IgD-negative memory B cell (primary cell): Measurements from ENCODE around the gene SLBP. TPM values are rescaled to one million over a fixed set of nuclear protein-coding genes. Genes with fewer than 3 reads are reported as not detected.
A peak's percentile ranks its signal among the peaks of the same experiment; 100 is the strongest.

Experiments
- H3K27ac Mint-ChIP-seq, 3 donors: one replicate each; pipeline ENCODE4 v1.8.0; 2020 to 2022; ENCODE audit warnings: mild to moderate bottlenecking in 3 of 3, mixed read lengths in 3 of 3, moderate library complexity in 1 of 3
- H3K27me3 Mint-ChIP-seq: one replicate; pipeline ENCODE4 v1.8.0; 2021; ENCODE audit warnings: mixed read lengths
- H3K36me3 Mint-ChIP-seq: one replicate; pipeline ENCODE4 v1.8.0; 2020; ENCODE audit warnings: mild to moderate bottlenecking, mixed read lengths
- H3K4me1 Mint-ChIP-seq, 3 donors: one replicate each; pipeline ENCODE4 v1.8.0; 2020 to 2022; ENCODE audit warnings: mixed read lengths in 3 of 3, mild to moderate bottlenecking in 1 of 3
- H3K4me3 Mint-ChIP-seq, 4 donors: one replicate each; pipeline ENCODE4 v1.8.0; 2020 to 2022; ENCODE audit warnings: mild to moderate bottlenecking in 4 of 4, mixed read lengths in 4 of 4, moderate library complexity in 3 of 4
- H3K9me3 Mint-ChIP-seq, 3 donors: one replicate each; pipeline ENCODE4 v1.8.0; 2020 to 2021; ENCODE audit warnings: mixed read lengths in 3 of 3, mild to moderate bottlenecking in 1 of 3
- polyA plus RNA-seq: library from polyadenylated mRNA; unstranded; fragments of 300-500 nt; fragmentation: Illumina TruSeq; gene quantifications from one replicate; pipeline ENCODE4 v1.2.3, GENCODE V29; 2021

Gene SLBP
- polyA plus RNA-seq, 1 donor from 2014 or later: 49.1 TPM

DNA sequence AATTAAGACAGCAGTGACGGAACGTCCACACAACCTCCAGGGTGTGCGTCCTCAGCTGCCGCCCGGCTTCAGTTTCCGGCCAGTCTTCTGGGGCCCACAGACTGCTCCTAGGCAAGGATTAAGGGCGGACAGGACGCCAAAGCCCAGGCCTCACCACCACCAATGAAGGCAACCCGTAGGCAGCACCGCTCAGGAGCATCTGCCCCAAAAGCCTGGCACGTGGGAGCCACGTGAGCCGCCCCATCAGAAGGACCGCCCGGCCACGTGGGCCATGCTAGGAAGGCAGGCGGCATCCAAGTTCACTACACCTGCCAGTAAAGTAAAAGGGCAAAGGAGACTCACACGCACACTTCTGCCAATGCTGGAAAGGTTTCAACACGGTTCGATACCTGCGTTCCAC, 42.3 kb downstream of the SLBP start:
- Mint-ChIP-seq H3K9me3 (no peaks in the 10 kb centered on the region), H3K27ac (no peak overlapping the region), H3K36me3 (peaks cover 2% of the 10 kb centered on the region), H3K4me3 (no peak overlapping the region), H3K27me3 (no peaks in the 10 kb centered on the region), H3K4me1 (no peaks in the 10 kb centered on the region)

- H3K36me3 Mint-ChIP-seq: peaks cover 2% of the 10 kb centered on the region
- H3K27ac Mint-ChIP-seq: no peak overlapping the region
- H3K27me3 Mint-ChIP-seq: no peaks in the 10 kb centered on the region
- no peaks in the 10 kb centered on the region for H3K4me1 Mint-ChIP-seq
- no peak overlapping the region for H3K4me3 Mint-ChIP-seq
- no peaks in the 10 kb centered on the region for H3K9me3 Mint-ChIP-seq
Measured at GRCh38 chr4:1669270-1669669, 42.8 kb downstream of the SLBP start.

- no peak overlapping the region for H3K4me3 Mint-ChIP-seq
- H3K4me1 Mint-ChIP-seq: no peaks in the 10 kb centered on the region
- no peak overlapping the region for H3K27ac Mint-ChIP-seq
- no peaks in the 10 kb centered on the region for H3K27me3 Mint-ChIP-seq
- peaks cover 5% of the 10 kb centered on the region for H3K36me3 Mint-ChIP-seq
- H3K9me3 Mint-ChIP-seq: no peaks in the 10 kb centered on the region
Measured at GRCh38 chr4:1668488-1668840, 43.7 kb downstream of the SLBP start.

GRCh38 chr4:1667273-1667672, 44.8 kb downstream of the SLBP start:
- Mint-ChIP-seq H3K4me3 (no peak overlapping the region), H3K9me3 (no peaks in the 10 kb centered on the region), H3K4me1 (no peaks in the 10 kb centered on the region), H3K36me3 (peaks cover 3% of the 10 kb centered on the region), H3K27ac (no peak overlapping the region), H3K27me3 (no peaks in the 10 kb centered on the region)

GRCh38 chr4:1666391-1666790, 45.7 kb downstream of the SLBP start:
- Mint-ChIP-seq H3K4me3 (no peak overlapping the region), H3K4me1 (no peaks in the 10 kb centered on the region), H3K27ac (no peak overlapping the region), H3K36me3 (peaks cover 3% of the 10 kb centered on the region), H3K9me3 (no peaks in the 10 kb centered on the region), H3K27me3 (no peaks in the 10 kb centered on the region)

DNA sequence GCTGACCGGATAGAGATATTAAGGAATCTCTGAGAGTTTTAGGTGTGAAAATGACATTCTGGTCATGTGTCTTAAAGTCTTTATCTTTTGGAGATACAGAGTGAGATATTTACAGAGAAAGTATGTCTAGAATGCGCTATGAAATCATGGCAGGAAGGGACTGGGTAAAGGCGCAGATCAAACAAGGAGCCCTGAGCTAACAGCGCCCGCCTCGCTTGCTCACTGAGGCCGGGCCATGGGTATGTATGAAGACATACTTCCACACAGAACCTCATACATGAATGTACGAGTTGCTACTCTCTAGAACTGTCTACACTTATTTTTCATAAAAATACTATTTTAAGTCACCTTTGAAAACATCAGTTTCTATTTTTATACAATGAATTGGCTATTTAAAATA, 48.0 kb downstream of the SLBP start:
- Mint-ChIP-seq H3K4me1 (no peaks in the 10 kb centered on the region), H3K27ac (no peak overlapping the region), H3K27me3 (no peaks in the 10 kb centered on the region), H3K9me3 (no peaks in the 10 kb centered on the region), H3K36me3 (peaks cover 3% of the 10 kb centered on the region), H3K4me3 (no peak overlapping the region)

DNA sequence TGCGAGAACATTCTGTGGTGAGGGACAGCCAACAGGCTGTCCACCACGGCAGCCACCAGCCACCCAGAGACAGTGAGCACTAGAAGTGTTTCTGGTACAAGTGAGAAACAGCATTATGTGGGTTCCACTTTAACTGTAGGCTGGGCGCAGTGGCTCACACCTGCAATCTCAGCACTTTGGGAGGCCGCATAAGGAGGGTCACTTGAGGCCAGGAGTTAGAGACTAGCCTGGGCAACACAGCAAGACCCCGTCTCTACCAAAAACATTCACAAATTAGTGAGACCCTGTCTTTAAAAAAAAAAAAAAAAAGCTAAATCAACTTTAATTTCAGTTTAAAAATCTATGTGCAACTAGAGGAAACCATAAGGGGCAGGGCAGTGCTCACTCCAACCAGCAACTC, 48.6 kb downstream of the SLBP start:
- no peak overlapping the region for H3K27ac Mint-ChIP-seq
- peak overlapping the region in 1 of 4 donors; percentile 1 for H3K4me3 Mint-ChIP-seq
- H3K4me1 Mint-ChIP-seq: no peaks in the 10 kb centered on the region
- H3K27me3 Mint-ChIP-seq: no peaks in the 10 kb centered on the region
- no peaks in the 10 kb centered on the region for H3K9me3 Mint-ChIP-seq
- peaks cover 3% of the 10 kb centered on the region for H3K36me3 Mint-ChIP-seq

GRCh38 chr4:1661695-1662094, 50.4 kb downstream of the SLBP start:
- H3K27ac Mint-ChIP-seq: peak overlapping the region in 1 of 3 donors; percentile 35
- no peaks in the 10 kb centered on the region for H3K9me3 Mint-ChIP-seq
- H3K4me3 Mint-ChIP-seq: no peak overlapping the region
- H3K36me3 Mint-ChIP-seq: peaks cover 3% of the 10 kb centered on the region
- H3K27me3 Mint-ChIP-seq: no peaks in the 10 kb centered on the region
- H3K4me1 Mint-ChIP-seq: no peaks in the 10 kb centered on the region

- Mint-ChIP-seq H3K27ac (no peak overlapping the region), H3K4me3 (no peak overlapping the region), H3K27me3 (no peaks in the 10 kb centered on the region), H3K4me1 (no peaks in the 10 kb centered on the region), H3K36me3 (peaks cover 3% of the 10 kb centered on the region), H3K9me3 (no peaks in the 10 kb centered on the region)
Measured at GRCh38 chr4:1660948-1661677, 51.0 kb downstream of the SLBP start.

- H3K4me3 Mint-ChIP-seq: no peak overlapping the region
- H3K9me3 Mint-ChIP-seq: no peaks in the 10 kb centered on the region
- peak overlapping the region in 1 of 3 donors; percentile 37 for H3K27ac Mint-ChIP-seq
- H3K4me1 Mint-ChIP-seq: no peaks in the 10 kb centered on the region
- peaks cover 3% of the 10 kb centered on the region for H3K36me3 Mint-ChIP-seq
- H3K27me3 Mint-ChIP-seq: no peaks in the 10 kb centered on the region
Measured at GRCh38 chr4:1659104-1660043, 52.7 kb downstream of the SLBP start.

GRCh38 chr4:1658581-1658980, 53.5 kb downstream of the SLBP start:
- Mint-ChIP-seq H3K4me1 (no peaks in the 10 kb centered on the region), H3K36me3 (no peaks in the 10 kb centered on the region), H3K9me3 (no peaks in the 10 kb centered on the region), H3K4me3 (no peak overlapping the region), H3K27ac (no peak overlapping the region), H3K27me3 (no peaks in the 10 kb centered on the region)

DNA sequence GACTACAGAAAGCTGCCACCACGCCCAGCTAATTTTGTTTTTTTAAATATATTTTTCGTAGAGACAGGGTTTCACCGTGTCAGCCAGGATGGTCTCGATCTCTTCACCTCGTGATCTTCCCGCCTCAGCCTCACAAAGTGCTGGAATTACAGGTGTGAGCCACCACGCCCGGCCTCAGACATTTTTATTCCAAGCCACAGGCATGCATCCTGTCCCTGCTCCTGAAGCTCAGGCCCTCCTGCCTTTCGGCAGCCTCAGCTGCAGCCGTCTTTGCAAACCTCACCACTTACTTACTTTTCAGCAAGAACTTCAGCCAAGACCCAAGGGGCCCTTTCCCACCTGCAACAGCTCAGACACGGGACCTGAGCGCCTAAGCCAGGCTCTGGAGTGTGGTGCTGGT, 54.0 kb downstream of the SLBP start:
- H3K27ac Mint-ChIP-seq: no peak overlapping the region
- H3K9me3 Mint-ChIP-seq: no peaks in the 10 kb centered on the region
- H3K4me3 Mint-ChIP-seq: no peak overlapping the region
- H3K4me1 Mint-ChIP-seq: no peaks in the 10 kb centered on the region
- no peaks in the 10 kb centered on the region for H3K27me3 Mint-ChIP-seq
- no peaks in the 10 kb centered on the region for H3K36me3 Mint-ChIP-seq

DNA sequence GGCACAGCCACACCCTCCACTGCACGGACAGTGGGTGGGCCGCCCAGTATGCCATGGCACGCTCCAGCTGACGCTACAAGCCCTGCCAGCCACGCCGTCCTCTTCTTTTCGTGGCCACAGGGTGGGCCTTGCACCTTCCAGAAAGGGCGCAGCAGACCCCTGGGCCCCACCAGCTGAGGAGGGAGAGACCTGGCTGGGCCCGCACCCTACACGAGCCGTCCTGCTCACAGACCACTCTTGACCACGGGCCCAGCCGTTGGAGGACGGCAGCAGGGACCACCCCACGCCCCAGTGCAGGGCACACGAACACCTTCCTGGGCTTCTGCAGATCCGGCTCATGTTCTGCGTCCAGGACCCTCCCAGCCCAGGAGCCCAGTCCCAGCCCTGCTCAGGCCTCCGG, 55.1 kb downstream of the SLBP start:
- Mint-ChIP-seq H3K9me3 (no peaks in the 10 kb centered on the region), H3K4me1 (no peaks in the 10 kb centered on the region), H3K27me3 (no peaks in the 10 kb centered on the region), H3K4me3 (no peak overlapping the region), H3K36me3 (no peaks in the 10 kb centered on the region), H3K27ac (no peak overlapping the region)

GRCh38 chr4:1656132-1656531, 56.0 kb downstream of the SLBP start:
- Mint-ChIP-seq H3K4me1 (no peaks in the 10 kb centered on the region), H3K36me3 (no peaks in the 10 kb centered on the region), H3K27ac (peak overlapping the region in 1 of 3 donors; percentile 62), H3K27me3 (no peaks in the 10 kb centered on the region), H3K9me3 (no peaks in the 10 kb centered on the region), H3K4me3 (no peak overlapping the region)

- Mint-ChIP-seq H3K27ac (peak overlapping the region in 1 of 3 donors; percentile 62), H3K36me3 (no peaks in the 10 kb centered on the region), H3K4me3 (no peak overlapping the region), H3K27me3 (no peaks in the 10 kb centered on the region), H3K4me1 (no peaks in the 10 kb centered on the region), H3K9me3 (no peaks in the 10 kb centered on the region)
Measured at GRCh38 chr4:1655676-1656075, 56.4 kb downstream of the SLBP start.

DNA sequence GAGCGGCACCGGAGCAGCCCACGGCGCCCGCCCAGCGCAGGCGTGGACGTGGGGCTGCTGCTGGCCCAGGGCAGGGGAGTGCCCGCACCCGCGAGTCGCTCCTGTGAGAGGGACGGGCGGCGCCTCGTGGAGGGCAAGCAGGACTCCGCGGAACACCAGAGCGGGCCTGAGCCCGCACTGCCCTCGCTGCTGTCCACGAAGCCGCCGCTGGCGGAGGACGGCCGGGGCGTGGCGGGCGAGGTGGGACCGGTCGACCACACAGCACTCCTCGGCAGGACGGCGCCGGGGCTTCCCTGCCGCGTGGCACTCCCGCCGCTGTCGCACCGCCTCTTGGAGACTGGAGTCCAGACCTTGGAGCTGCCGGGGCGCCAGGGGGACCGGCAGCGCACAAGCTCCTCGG, 57.0 kb downstream of the SLBP start:
- Mint-ChIP-seq H3K4me1 (no peaks in the 10 kb centered on the region), H3K27ac (no peak overlapping the region), H3K36me3 (no peaks in the 10 kb centered on the region), H3K4me3 (no peak overlapping the region), H3K9me3 (no peaks in the 10 kb centered on the region), H3K27me3 (no peaks in the 10 kb centered on the region)
